Measurements from ENCODE around the gene CCDC180. TPM values are rescaled to one million over a fixed set of nuclear protein-coding genes. Genes with fewer than 3 reads are reported as not detected.

The CCDC180 gene
- total RNA-seq, 1 donor from 2014 or later: 7.8 TPM

Small RNA genes within 50 kb of the gene (small RNA-seq; reads per million reads assigned to genes)
- not detected for gene AL512590.2 (ENCODE audit: low replicate concordance)
- gene CCDC180 (ENCODE audit: low replicate concordance): not detected

Other genes with a start within 250 kb of the CCDC180 start
- gene TDRD7, start 104.4 kb downstream of the CCDC180 start, total RNA-seq: 10.4 TPM
- gene TMOD1, start 194.0 kb downstream of the CCDC180 start, total RNA-seq: 103 TPM